NCI-H510A (cell line): ENCODE data around the gene PDIK1L.
"Not testable (repeated sequence)": the region's sequence is repeated elsewhere in the genome, so short reads cannot be mapped to it uniquely, and the experiment has no call there.

ENCODE experiments used
- DNase-seq: peaks from one replicate; lab custom pipeline; 2025; lab: John Stamatoyannopoulos, UW

PDIK1L gene

DNA sequence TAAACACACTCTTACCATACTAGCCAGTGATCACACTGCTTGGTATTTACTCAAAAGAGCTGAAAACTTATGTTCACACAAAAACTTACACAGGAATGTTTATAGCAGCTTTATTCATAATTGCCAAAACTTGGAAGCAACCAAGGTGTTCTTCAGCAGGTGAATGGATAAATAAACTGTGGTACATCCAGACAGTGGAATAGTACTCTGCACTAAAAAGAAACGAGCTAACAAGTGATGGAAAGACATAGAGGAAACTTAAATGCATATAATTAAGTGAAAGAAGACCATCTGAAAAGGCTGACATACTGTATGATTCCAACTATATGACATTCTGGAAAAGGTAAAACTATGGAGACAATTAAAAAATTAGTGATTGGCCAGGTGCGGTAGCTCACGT, 20.7 kb upstream of the PDIK1L start:
- no peak for DNase-seq

DNA sequence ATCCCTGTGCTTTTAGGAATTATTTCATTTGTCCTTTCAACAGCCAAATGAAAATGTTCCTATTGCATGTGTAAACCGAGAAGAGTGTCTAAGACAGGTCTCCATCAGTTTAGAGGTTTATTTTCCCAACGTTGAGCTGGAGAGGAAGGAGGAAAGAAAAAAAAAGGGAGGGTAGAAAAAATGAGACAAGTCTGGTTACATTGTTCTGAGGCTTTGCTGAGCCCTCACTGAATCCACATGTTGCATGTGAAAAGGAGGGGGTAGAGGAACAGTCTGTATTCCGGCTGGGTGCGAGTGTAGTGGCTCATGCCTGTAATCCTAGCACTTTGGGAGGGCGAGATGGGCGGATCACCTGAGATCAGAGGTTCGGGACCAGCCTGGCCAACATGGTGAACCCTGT, 19.2 kb upstream of the PDIK1L start:
- DNase-seq = no peak

DNA sequence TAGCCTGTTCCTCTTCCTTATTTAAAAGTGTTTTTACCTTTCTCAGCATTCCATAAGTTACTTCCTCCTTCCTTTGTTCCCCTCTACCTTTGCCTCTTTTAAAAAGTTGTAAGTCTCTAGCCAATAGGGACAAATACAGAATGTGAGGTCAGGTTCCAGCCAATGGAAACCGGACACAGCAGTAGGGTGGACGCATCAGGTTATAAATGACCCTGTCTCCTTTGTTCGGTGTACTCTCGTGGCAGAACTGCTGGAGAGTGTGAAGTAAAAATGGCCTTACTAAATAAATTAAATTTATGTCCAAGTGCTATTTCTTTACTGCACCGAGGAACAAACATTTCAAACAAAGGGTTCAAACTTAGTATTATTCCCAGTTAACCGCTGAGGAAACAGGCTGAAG, 18.1 kb upstream of the PDIK1L start:
- not testable (repeated sequence) for DNase-seq

DNA sequence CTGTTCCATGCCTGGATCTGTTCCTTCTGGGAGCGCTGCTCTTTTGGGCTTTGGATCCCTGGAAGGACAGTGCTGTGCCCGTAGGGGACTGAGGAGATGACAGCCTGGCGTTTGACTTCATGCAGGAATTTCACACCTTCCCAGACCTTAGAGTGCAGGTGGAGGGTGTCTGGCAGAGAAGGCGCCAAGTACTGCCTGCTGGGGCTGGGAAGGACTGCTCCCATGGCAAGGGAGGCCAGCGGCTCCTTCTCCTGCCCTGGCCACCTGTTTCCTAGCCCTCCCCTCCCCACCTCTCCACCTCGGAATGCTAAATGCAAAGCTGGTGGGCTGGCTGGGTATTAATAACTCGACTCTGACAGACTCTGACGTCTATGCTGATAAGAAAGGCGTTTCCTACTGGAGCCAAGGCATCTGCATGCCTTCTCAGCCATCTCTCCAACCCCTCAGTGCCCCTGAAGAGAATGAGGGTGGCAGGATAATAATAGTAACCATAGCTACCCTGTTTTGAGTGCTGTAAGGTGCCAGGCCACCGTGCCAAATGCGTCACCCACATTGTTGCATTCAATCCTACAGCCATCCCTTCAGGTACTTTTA, 17.5 kb upstream of the PDIK1L start:
- peak; percentile 11 for DNase-seq

DNA sequence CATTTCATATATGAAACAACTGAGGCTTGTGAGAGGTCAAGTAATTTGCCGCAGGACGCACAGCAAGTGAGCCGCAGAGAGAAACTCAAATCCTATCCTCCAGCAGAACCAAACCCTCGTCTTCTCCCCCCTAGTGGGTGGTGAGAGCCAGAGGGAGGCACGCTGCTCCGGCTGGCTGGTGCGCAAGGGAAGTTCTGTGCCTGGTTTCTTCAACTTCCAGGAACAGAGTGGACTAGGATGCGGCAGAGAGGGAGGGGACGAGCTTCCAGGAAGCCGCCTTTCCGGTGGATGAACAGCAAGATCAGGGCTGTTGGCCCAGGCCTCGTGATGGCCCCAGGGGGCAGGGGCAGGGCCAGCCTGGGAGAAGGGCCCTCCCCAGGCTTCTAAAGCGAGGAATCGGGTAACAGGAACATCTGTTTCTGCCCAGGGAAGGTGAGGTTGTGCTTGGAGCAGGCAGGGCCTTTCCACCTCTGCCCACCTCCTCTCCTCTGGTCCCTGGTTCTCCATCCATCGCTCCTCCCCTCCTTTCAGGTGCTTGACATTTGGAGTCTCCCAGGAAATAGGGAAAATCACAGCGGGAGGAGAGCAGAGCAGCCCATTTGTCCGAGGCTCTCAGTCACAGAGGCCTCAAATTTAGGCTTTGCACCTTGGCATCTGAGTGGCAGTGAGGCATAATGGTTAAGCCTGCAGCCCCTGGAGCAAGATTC, 16.8 kb upstream of the PDIK1L start:
- DNase-seq = peak; percentile 51

DNA sequence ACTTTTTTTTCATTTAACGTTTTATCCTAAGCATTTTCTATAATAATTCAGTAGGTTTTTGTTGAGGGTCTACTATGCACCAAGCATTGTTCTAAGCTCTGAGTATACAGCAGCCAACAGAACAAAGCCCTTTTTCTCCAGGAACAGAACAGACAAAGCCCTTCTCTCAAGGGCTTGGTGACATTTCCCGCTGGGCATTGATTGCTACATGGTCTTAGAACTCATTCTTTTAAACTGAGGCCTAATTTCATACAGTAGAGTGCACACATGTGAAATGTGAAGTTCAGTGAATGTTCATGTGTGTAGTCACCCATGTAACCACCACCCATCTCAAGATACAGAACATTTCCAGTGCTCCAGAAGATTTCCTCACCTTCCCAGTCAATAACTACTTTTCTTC, 15.2 kb upstream of the PDIK1L start:
- no peak for DNase-seq

DNA sequence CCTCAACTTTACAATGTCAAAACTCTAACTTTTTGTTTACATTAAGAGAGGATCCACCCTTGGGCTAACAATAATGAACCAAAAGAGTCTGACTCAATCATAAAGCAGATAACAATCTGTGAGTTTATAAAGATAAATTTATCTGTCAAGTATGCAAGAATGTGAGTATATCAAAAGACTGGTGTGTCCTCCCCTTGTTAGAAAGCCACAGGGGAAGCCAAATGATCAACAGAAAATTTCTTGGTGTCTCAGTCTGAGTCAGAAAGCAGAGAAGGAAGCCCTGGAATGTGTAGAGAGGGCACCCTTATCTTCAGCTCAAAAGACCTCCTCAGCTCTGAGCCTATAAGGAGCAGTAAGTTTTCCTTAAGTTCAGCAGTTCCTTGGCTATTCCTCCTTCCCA, 13.9 kb upstream of the PDIK1L start:
- no peak for DNase-seq

DNA sequence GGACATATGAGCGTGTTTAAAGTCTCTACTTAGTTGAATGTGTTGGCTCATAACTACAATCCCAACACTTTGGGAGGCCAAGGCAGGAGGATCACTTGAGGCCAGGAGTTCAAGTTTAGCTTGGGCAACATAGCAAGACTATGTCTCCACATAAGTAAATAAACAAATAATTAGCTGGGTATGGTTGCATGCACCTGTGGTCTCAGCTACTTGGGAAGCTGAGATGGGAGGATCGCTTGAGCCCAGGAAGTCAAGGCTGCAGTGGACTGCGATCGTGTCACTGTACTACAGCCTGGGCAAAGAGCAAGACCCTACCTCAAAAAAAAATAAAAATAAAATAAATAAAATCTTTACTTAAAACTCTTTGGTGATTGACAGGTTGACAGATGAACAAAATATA, 13.0 kb upstream of the PDIK1L start:
- no peak for DNase-seq

DNA sequence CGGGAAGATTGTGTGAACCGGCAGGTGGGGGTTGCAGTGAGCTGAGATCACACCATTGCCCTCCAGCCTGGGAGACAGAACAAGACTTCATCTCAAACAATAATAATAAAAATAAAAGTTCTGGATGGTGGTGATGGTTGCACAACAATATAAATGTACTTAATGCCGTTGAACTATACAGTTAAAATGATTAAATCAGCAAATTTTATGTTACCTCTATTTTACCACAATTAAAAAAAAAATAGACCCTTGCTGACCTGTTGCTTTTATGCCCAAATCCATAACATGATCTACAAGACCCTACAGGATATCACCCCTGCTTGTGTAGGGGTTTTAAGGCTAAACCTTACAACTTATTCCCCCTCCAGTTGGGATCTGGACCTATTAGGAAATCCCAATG, 11.8 kb upstream of the PDIK1L start:
- DNase-seq = no peak

DNA sequence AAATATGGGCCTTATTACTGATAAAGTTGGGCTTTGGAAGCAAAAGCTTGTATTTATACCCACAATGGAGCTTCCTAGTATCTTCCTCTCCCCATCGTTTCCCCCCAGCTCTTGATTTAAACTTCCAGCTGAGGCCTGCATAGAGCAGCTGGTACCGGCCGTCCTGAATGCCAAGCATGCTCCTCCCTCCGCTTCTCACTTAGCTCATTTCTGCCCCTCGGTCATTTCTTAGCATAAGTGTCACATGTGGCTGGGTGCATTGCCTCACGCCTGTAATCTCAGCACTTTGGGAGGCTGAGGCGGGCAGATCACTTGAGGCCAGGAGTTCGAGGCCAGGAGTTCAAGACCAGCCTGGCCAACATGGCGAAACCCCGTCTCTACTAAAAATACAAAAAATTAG, 11.4 kb upstream of the PDIK1L start:
- not testable (repeated sequence) for DNase-seq

DNA sequence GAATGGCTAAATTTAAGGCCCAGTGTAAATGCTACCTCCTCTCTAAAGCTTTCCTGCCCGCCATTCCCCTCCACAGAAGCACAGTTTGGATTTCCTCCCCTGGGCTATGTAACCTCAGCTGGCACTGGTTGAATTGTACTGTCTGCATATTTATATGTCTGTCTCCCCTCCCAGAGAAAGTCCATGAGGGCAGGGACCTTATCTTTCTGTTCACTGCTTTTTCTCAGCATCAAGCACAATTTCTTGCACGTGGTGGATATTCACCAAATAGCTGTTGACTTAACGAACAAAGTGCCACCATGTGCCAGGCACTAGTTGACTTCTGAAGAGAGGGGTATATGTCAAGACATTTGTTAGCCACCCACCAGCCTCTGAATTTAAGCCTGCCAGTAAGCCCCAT, 9.5 kb upstream of the PDIK1L start:
- no peak for DNase-seq

DNA sequence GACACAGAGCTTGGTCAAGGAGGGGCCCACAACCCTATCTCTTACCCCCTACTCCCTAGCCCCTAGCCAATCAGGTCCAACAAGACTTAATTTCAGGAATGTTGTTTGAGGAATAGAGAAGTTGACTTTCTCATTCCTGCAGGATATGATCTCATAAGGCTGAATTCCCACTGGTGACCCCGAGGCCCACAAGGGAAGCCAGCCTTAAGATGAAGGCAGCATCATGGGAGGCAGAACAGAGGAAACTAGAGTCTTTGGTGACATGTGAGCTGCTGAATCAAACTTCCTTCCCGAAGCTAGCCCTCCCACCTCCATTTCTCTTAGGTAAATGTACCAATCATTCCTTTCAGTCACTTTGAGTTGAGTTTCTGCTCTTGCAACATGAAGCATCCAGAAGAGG, 9.1 kb upstream of the PDIK1L start:
- no peak for DNase-seq

DNA sequence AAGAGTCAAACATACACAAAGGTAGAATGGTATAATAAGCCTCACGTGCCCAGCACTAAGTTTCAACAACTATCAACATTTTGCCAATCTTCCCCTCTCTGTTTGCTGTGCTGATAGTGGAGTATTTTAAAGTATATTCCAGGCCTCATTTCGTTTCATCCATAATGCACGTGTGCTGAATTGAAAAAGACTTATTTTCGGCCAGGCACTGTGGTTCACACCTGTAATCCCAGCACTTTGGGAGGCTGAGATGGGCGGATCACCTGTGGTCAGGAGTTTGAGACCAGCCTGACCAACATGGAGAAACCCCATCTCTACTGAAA, 6.4 kb upstream of the PDIK1L start:
- DNase-seq = not testable (repeated sequence)

DNA sequence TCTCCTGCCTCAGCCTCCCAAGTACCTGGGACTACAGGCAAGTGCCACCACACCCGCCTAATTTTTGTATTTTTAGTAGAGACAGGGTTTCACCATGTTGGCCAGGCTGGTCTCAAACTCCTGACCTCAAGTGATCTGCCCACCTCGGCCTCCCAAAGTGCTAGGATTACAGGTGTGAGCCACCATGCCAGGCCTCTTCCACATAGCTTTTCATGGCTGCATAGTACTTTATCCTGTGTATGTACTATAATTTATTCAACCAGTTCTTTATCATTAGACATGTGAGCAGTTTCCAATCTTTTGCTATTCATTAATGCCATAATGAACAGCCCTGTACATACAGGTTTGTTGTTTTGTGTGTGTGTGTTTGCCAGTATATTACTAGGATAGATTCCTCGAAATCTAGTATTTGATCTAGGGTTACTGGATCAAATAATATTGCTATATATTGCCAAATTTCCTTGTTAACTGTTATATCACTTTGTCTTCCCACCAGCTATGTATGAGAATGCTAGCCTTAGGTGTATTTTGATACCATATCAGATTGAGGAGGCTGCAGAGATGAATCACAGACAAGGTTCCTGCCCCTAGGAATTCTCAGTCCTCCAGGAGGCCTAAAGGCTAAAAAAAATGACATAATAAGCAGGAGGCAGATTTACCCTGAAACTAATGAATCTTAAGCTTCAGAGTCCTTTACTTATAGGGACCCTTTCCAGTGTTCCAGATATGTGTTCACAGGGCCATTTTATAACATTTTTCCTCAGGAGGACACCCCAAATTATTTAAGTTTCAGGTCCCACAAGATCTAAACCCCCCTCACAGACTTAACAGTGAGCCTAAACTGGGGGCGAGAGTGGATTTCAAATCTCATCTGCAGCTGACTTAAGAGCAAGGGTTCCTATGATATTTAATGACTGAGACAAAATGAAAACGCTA, 2.1 kb upstream of the PDIK1L start:
- DNase-seq = no peak

DNA sequence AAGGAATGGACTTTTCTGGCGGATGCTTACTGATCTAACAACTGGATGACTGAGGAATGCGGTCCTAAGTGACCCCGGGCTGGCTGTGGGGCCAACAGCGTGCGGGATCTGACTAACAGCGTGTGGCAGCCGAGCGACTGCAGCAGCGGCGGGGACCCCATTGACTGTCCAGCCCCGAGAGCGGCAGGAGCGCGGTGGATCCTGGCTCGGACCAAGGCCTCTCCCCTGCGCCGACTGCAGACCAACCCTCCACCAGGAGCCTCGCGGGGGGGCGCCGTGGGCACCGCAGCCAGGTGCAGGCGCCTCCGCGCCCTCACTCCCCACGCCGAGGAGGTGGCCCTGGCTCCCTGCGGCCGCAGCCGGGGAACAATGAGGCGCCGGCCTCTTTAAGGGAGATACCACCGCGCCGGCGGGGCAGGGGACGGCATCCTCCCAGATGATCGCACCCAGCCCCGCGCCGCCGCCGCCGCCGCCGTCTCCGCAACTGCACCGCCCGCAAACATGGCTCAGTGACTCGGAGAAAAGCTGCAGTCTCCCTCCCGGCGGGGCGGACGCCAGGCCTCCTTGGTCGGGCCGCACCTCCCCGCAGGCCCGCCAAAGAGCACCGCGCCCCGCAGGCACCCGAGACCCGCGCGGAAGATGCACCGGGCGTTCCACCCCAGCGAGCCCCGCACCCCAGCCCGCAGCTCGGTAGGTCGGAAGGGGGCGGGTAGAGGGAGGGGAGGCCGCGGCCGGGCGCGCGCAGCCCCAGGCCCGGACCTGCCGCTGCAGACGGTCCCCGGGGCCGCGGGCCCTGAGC, 694 bp upstream of the PDIK1L start:
- peak; percentile 71 for DNase-seq

DNA sequence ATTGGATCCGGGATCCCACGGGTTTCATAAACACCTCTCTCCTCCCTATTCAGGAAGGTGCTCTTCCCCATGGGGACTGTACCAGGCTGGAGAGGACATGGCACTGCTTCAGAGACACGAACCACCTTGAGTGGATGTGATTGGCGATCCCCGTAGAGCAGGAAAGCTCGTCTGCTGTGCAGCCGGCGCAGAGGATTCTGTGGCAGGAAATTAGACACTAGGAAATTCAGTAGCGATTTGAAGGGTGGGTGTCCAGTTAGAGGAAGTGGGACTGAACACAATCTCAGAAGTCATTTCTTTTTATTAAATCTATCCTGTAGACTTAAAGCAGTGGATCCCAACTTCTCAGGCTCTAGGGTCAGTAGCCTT, 767 bp downstream of the PDIK1L start:
- DNase-seq = no peak

DNA sequence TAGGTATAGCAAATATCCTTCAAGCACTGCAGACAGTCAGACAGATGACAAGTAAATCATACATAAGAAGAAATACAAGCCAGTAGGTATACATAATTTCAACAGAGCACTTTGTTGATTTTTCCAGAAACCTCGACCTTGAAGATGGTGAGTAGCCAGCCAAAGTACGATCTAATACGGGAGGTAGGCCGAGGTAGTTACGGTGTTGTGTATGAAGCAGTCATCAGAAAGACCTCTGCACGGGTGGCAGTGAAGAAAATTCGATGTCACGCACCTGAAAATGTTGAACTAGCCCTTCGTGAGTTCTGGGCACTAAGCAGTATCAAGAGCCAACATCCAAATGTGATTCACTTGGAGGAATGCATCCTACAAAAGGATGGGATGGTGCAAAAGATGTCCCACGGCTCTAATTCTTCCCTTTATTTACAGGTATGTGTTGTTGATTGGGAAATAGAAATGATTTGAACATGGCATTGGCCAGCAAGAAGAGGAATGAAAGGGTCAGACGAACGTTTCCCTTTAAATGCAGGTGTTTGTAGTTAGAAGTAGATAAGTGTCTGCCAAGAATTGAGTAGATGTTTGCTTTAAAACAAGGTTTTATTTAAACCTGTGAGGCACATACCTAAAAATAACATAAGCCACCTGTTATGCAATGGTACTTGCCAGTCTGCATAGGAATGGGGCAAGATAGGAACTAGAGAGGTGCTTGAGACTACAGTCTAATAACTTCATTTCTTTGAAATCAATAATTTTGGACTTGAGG, 2.7 kb downstream of the PDIK1L start:
- no peak for DNase-seq

DNA sequence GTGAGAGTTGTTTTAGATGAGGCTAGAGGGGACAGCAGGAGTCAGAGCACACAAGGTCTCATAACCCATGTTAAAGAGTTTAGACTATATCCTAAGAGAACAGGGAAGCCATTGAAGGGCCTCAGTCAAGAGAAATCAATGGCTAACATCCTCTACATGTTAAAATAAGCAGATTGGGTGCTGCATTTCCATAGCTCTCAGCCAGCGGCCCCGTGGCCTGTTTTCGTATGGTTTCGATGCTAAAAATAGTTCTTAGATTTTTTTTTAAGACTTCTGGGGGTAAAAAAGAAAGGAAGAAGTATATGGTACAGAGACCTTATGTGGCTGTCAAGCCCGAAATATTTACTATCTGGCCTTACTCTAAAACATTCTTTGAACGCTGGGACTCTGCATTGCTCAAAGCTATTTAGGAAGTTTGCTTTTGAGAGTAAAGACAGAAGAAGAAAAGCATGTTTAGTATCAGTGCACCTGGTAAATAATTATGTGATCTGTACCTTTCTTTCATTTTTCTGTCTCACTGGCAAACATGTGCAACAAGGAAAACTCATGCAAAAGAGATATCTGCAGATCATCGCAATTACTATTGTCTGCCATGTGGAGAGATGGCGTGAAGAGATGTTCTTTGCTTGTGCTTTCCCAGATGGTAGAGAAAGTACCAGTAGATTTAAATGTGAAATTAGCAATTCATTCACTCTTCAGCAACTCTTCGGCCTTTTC, 8.4 kb downstream of the PDIK1L start:
- no peak for DNase-seq

DNA sequence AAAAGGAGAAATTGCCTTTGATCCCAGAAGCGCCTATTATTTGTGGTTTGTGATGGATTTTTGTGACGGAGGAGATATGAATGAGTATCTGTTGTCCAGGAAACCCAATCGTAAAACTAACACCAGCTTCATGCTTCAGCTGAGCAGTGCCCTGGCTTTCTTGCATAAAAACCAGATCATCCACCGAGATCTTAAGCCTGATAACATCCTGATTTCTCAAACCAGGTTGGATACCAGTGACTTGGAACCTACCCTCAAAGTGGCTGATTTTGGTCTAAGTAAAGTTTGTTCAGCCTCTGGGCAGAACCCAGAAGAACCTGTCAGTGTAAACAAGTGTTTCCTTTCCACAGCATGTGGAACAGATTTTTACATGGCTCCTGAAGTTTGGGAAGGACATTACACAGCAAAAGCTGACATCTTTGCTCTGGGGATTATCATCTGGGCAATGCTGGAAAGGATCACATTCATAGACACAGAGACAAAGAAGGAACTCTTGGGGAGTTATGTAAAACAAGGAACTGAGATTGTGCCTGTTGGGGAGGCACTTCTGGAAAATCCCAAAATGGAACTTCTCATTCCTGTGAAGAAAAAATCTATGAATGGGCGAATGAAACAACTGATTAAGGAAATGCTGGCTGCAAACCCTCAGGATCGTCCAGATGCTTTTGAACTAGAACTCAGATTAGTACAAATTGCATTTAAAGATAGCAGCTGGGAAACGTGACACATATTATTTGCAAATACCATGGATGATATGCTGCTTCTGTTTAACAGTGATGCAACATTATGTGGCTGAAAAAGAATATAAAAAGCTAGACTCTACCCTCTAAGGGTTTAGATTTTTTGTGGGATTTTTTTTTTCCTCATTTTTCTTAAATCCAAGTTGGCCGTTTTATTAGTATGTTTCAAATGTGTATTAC, 10.5 kb downstream of the PDIK1L start:
- no peak for DNase-seq
